ENCODE measurements around the gene CX3CL1. TPM values are rescaled to one million over a fixed set of nuclear protein-coding genes. Genes with fewer than 3 reads are reported as not detected.
"Not testable (repeated sequence)": the region's sequence is repeated elsewhere in the genome, so short reads cannot be mapped to it uniquely, and the experiment has no call there.

Gene CX3CL1
- total RNA-seq, 2 donors from 2014 or later: not detected

- no peak overlapping the region for H3K27ac Mint-ChIP-seq
- H3K27me3 Mint-ChIP-seq: peaks cover 22% of the 10 kb centered on the region
- H3K4me3 Mint-ChIP-seq: no peak overlapping the region
- no peak for ATAC-seq
- no peaks in the 10 kb centered on the region for H3K36me3 Mint-ChIP-seq (ENCODE audit: low read depth)
- H3K9me3 ChIP-seq (ENCODE audit: control insufficient read depth, low read length, poor library complexity, severe bottlenecking): no peaks in the 10 kb centered on the region
- no peak for DNase-seq
- peaks cover 10% of the 10 kb centered on the region for H3K4me1 Mint-ChIP-seq
Measured at GRCh38 chr16:57391708-57392107, 19.4 kb downstream of the CX3CL1 start.

- no peaks in the 10 kb centered on the region for H3K9me3 ChIP-seq (ENCODE audit: control insufficient read depth, low read length, poor library complexity, severe bottlenecking)
Measured at GRCh38 chr16:57392694-57393093, 20.4 kb downstream of the CX3CL1 start.

GRCh38 chr16:57394444-57394843 lies 22.2 kb downstream of the CX3CL1 start:
- no peaks in the 10 kb centered on the region for H3K9me3 ChIP-seq (ENCODE audit: control insufficient read depth, low read length, poor library complexity, severe bottlenecking)
- H3K36me3 Mint-ChIP-seq (ENCODE audit: low read depth): no peaks in the 10 kb centered on the region
- DNase-seq (no peak), ATAC-seq (no peak)
- no peak overlapping the region for H3K27ac Mint-ChIP-seq
- peaks cover 19% of the 10 kb centered on the region for H3K27me3 Mint-ChIP-seq
- H3K4me1 Mint-ChIP-seq: no peaks in the 10 kb centered on the region
- H3K4me3 Mint-ChIP-seq: no peak overlapping the region

More at GRCh38 chr16:57392694-57393093, 20.4 kb downstream of the CX3CL1 start:
- peaks cover 9% of the 10 kb centered on the region for H3K4me1 Mint-ChIP-seq
- DNase-seq: no peak
- no peak for ATAC-seq
- H3K27ac Mint-ChIP-seq: peak overlapping the region; percentile 24
- H3K4me3 Mint-ChIP-seq: no peak overlapping the region
- no peaks in the 10 kb centered on the region for H3K36me3 Mint-ChIP-seq (ENCODE audit: low read depth)
- H3K27me3 Mint-ChIP-seq: peaks cover 22% of the 10 kb centered on the region

- ATAC-seq (no peak), DNase-seq (no peak)
- peaks cover 17% of the 10 kb centered on the region for H3K27me3 Mint-ChIP-seq
- H3K9me3 ChIP-seq (ENCODE audit: control insufficient read depth, low read length, poor library complexity, severe bottlenecking): no peaks in the 10 kb centered on the region
- no peak overlapping the region for H3K27ac Mint-ChIP-seq
- H3K4me1 Mint-ChIP-seq: no peaks in the 10 kb centered on the region
- no peak overlapping the region for H3K4me3 Mint-ChIP-seq
- H3K36me3 Mint-ChIP-seq (ENCODE audit: low read depth): no peaks in the 10 kb centered on the region
Measured at GRCh38 chr16:57395026-57395425, 22.7 kb downstream of the CX3CL1 start.

DNA sequence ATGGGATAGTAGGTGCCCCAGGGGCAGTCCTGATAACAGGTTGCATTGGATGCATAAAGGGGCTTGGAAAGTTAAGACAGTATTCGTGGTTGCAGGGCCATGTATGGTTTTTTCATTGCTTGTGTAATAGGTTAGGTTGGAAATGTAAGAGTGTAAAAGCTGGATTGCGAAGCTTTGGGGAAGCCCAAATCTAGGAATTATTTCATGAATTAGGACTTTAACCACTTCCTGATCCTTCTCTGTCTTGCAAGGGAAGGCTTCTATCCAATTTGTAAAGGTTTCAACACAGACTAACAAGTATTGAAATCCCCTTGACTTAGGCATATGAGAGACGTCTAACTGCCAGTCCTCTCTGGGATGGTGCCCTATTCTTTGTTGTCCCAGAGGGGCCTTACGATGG lies 24.5 kb downstream of the CX3CL1 start:
- H3K4me1 Mint-ChIP-seq: no peaks in the 10 kb centered on the region
- no peak for DNase-seq

DNA sequence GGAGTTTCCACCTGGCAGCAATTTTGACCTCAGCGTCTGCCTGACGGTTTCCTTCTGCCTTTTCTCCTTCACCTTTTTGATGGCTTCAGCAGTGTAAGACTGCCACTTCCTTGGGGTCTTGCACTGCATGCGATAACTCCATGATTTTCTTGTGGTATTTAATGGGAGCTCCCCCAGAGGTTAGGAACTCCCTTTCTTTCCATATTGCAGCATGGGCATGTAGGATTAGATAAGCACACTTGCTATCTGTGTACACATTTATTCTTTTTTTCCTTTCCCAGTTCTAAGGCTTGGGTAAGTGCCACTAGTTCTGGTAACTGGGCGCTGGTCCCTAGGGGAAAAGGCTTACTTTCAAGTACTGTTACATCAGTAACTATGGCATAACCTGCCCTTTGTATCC lies 25.2 kb downstream of the CX3CL1 start:
- ATAC-seq; H3K27ac Mint-ChIP-seq; DNase-seq; H3K9me3 ChIP-seq (ENCODE audit: control insufficient read depth, low read length, poor library complexity, severe bottlenecking); H3K36me3 Mint-ChIP-seq (ENCODE audit: low read depth); H3K4me3 Mint-ChIP-seq; H3K4me1 Mint-ChIP-seq: not testable (repeated sequence)
- peaks cover 16% of the 10 kb centered on the region for H3K27me3 Mint-ChIP-seq

More for the DNA sequence above, 24.5 kb downstream of the CX3CL1 start:
- H3K27ac Mint-ChIP-seq: no peak overlapping the region
- no peaks in the 10 kb centered on the region for H3K9me3 ChIP-seq (ENCODE audit: control insufficient read depth, low read length, poor library complexity, severe bottlenecking)
- peaks cover 16% of the 10 kb centered on the region for H3K27me3 Mint-ChIP-seq
- ATAC-seq: no peak
- H3K36me3 Mint-ChIP-seq (ENCODE audit: low read depth): no peaks in the 10 kb centered on the region
- H3K4me3 Mint-ChIP-seq: no peak overlapping the region

DNA sequence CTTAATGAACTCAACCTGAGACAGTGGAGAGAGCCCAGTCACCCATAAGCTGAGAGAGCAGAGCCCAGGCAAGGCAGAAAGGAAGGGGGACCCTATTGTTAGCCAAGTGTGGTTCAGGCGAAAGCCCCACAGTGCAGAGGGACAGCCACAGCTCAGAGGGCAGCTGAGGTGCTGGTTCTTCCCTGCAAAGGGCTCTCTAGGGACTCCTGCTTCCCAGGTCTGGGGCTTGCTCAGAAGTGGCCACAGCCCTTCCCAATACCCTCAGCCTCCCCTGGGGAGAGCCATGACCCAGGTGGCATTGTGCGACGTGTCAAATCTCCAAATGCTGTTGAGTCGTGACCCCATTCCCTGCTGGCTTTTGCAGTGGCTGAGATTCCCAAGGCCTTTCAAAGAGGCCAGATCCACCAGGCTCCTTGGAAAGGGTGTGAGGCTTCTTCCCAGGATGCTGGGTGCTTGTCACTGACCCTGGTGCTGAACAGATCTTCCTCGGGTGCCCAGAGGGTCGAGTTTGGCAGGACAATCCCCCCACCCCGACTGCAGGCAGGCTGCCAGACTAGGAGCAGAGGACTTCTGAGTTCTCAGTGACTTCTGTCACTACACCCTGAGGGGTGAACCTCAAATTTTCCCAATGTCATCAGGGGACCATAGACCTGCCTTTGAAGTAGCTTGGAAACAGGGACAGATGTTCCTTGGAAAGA lies 29.8 kb downstream of the CX3CL1 start:
- H3K4me1 Mint-ChIP-seq: peaks cover 2% of the 10 kb centered on the region
- no peak for ATAC-seq
- H3K27ac Mint-ChIP-seq: no peak overlapping the region
- H3K9me3 ChIP-seq (ENCODE audit: control insufficient read depth, low read length, poor library complexity, severe bottlenecking): no peaks in the 10 kb centered on the region
- no peaks in the 10 kb centered on the region for H3K36me3 Mint-ChIP-seq (ENCODE audit: low read depth)
- H3K4me3 Mint-ChIP-seq: no peak overlapping the region
- H3K27me3 Mint-ChIP-seq: peaks cover 16% of the 10 kb centered on the region
- no peak for DNase-seq

DNA sequence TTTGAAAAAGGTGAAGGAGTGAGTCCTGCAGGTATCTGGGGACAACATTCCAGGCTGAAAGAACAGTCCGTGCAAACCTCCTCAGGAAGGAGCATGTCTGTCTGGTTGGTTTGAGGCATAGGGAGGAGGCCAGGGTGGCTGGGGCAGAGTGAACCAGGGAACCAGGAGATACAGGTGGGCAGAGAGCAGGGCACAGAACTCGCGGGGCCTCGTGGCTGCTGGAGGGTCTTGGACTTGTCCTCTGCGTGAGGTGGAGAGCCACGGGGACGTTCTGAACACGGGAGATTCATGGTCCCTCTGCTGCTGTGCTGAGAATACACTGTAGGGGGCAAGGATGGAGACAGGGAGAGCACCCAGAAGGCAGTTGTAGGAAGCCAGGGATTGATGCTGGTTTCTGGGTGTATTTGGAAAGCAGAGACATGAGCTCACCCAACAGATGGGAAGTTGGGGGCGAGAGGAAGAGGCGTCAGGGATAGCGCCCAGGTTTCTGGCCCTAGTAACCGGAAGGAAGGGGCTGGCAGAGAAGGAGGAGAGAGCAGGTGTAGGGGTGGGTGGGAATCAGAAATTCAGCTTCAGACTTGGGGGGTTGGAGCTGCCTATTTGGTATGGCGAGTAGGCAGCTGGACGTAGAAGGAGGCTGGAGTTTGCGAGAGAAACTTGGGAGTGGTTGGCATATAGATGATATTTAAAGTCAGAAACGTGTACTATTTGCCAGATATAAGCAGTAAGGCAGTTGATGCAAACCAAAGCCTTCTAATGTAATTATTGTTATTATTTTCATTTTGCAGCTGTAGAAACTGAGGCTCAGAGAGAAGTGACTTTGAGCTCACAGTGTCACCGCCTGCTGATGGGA lies 31.9 kb downstream of the CX3CL1 start, which contains the start of gene CCL17:
Gene CCL17 (plus strand): TSS at position 803 of the 853 bp plus-strand sequence. CDS start 9,166 bp downstream, outside the sequence.
- H3K36me3 Mint-ChIP-seq (ENCODE audit: low read depth): no peaks in the 10 kb centered on the region
- H3K4me3 Mint-ChIP-seq: no peak within 1 kb of the TSS
- peaks cover 9% of the 10 kb centered on the region for H3K27me3 Mint-ChIP-seq
- H3K9me3 ChIP-seq (ENCODE audit: control insufficient read depth, low read length, poor library complexity, severe bottlenecking): no peaks in the 10 kb centered on the region
- H3K4me1 Mint-ChIP-seq: peaks cover 2% of the 10 kb centered on the region
- ATAC-seq (no peak), DNase-seq (no peak)
- H3K27ac Mint-ChIP-seq: peak within 1 kb of the TSS; percentile 17

- H3K27ac Mint-ChIP-seq: peak overlapping the region; percentile 17
- peaks cover 2% of the 10 kb centered on the region for H3K4me1 Mint-ChIP-seq
- ATAC-seq: no peak
- DNase-seq: no peak
- H3K27me3 Mint-ChIP-seq: peaks cover 14% of the 10 kb centered on the region
- no peaks in the 10 kb centered on the region for H3K9me3 ChIP-seq (ENCODE audit: control insufficient read depth, low read length, poor library complexity, severe bottlenecking)
- no peaks in the 10 kb centered on the region for H3K36me3 Mint-ChIP-seq (ENCODE audit: low read depth)
- no peak overlapping the region for H3K4me3 Mint-ChIP-seq
Measured at GRCh38 chr16:57405097-57405496, 32.8 kb downstream of the CX3CL1 start.

- ATAC-seq: no peak
- no peak overlapping the region for H3K27ac Mint-ChIP-seq
- H3K4me3 Mint-ChIP-seq: no peak overlapping the region
- peaks cover 5% of the 10 kb centered on the region for H3K27me3 Mint-ChIP-seq
- H3K4me1 Mint-ChIP-seq: peaks cover 2% of the 10 kb centered on the region
- no peaks in the 10 kb centered on the region for H3K36me3 Mint-ChIP-seq (ENCODE audit: low read depth)
- H3K9me3 ChIP-seq (ENCODE audit: control insufficient read depth, low read length, poor library complexity, severe bottlenecking): no peaks in the 10 kb centered on the region
- DNase-seq: no peak
Measured at GRCh38 chr16:57406881-57407280, 34.6 kb downstream of the CX3CL1 start.

GRCh38 chr16:57407521-57408353 lies 35.4 kb downstream of the CX3CL1 start:
- peaks cover 2% of the 10 kb centered on the region for H3K4me1 Mint-ChIP-seq
- H3K36me3 Mint-ChIP-seq (ENCODE audit: low read depth): no peaks in the 10 kb centered on the region
- H3K9me3 ChIP-seq (ENCODE audit: control insufficient read depth, low read length, poor library complexity, severe bottlenecking): no peaks in the 10 kb centered on the region
- peaks cover 5% of the 10 kb centered on the region for H3K27me3 Mint-ChIP-seq
- no peak overlapping the region for H3K27ac Mint-ChIP-seq
- DNase-seq: no peak
- no peak overlapping the region for H3K4me3 Mint-ChIP-seq
- ATAC-seq: no peak

- peaks cover 2% of the 10 kb centered on the region for H3K36me3 Mint-ChIP-seq (ENCODE audit: low read depth)
- H3K4me1 Mint-ChIP-seq: peaks cover 2% of the 10 kb centered on the region
- peaks cover 11% of the 10 kb centered on the region for H3K27me3 Mint-ChIP-seq
- ATAC-seq: no peak
- no peaks in the 10 kb centered on the region for H3K9me3 ChIP-seq (ENCODE audit: control insufficient read depth, low read length, poor library complexity, severe bottlenecking)
- H3K4me3 Mint-ChIP-seq: no peak overlapping the region
- no peak for DNase-seq
- H3K27ac Mint-ChIP-seq: no peak overlapping the region
Measured at GRCh38 chr16:57409065-57409464, 36.8 kb downstream of the CX3CL1 start.

Measured in T-helper 17 cell (primary cell).